IMR-90 (cell line): Measurements from ENCODE around the gene DYTN. TPM values are rescaled to one million over a fixed set of nuclear protein-coding genes. Genes with fewer than 3 reads are reported as not detected.
"Not testable (repeated sequence)": the region's sequence is repeated elsewhere in the genome, so short reads cannot be mapped to it uniquely, and the experiment has no call there.

ENCODE experiments used
- ATAC-seq: fragments of 200-7000 bp; cut with Tn5 transposase; 2 replicates; pipeline ENCODE4 v1.9.1; 2020; ENCODE audit warnings: low read depth, mild to moderate bottlenecking, moderate library complexity
- BruUV-seq: library from RNA; stranded (reverse); fragments of 400-500 nt; replicated peaks from 2 replicates; lab custom pipeline; 2021; lab: Mats Ljungman, UMichigan
- CTCF ChIA-PET: fragments of 300-600 bp; formaldehyde crosslinking; extraction: SDS; loops from one replicate; lab custom pipeline; 2021; ENCODE audit warnings: antibody characterized with exemption; lab: Yijun Ruan, JAX
- POLR2A ChIA-PET: fragments of 300-600 bp; sonication (Branson Sonifier 250); formaldehyde crosslinking; loops from one replicate; lab custom pipeline; 2022; ENCODE audit warnings: antibody characterized with exemption; ENCODE audit not compliant: unreplicated experiment; lab: Charles Lee
- DNase-seq: peaks from one replicate; pipeline ENCODE4 v3.0.0; 2013
- H2AFZ ChIP-seq: replicated peaks from 2 replicates; pipeline ENCODE3; 2013; ENCODE audit warnings: low read length, mild to moderate bottlenecking; ENCODE audit not compliant: poor library complexity
- H2AK5ac ChIP-seq: 2 replicates; pipeline ENCODE4 v1.6.1; 2013; ENCODE audit warnings: low read depth, low read length, inconsistent platforms
- H2AK9ac ChIP-seq: replicated peaks from 2 replicates; pipeline ENCODE3; 2013; ENCODE audit warnings: mild to moderate bottlenecking, low read depth, low read length, moderate library complexity; ENCODE audit not compliant: poor library complexity
- H2BK120ac ChIP-seq: 2 replicates; pipeline ENCODE4 v1.6.1; 2013; ENCODE audit warnings: low read depth, low read length, inconsistent platforms
- H2BK15ac ChIP-seq: 3 replicates; pipeline ENCODE4 v1.6.1; 2013; ENCODE audit warnings: low read depth, low read length, inconsistent platforms
- H2BK20ac ChIP-seq: 2 replicates; pipeline ENCODE4 v1.6.1; 2013; ENCODE audit warnings: low read depth, mild to moderate bottlenecking, inconsistent platforms, low read length, moderate library complexity
- H2BK5ac ChIP-seq: 2 replicates; pipeline ENCODE4 v1.6.1; 2013; ENCODE audit warnings: mild to moderate bottlenecking, low read depth, low read length, inconsistent platforms; ENCODE audit not compliant: poor library complexity, severe bottlenecking
- H3K14ac ChIP-seq: replicated peaks from 2 replicates; pipeline ENCODE4 v1.6.1; 2013; ENCODE audit warnings: low read depth, low read length, inconsistent platforms
- H3K18ac ChIP-seq: 2 replicates; pipeline ENCODE4 v1.6.1; 2013; ENCODE audit warnings: low read depth, low read length, control low read depth
- H3K23ac ChIP-seq: 2 replicates; pipeline ENCODE4 v1.6.1; 2013; ENCODE audit warnings: low read depth, low read length, inconsistent platforms
- H3K27ac ChIP-seq: 2 replicates; pipeline ENCODE4 v1.5.1; 2013; ENCODE audit warnings: mild to moderate bottlenecking, control low read depth, low read length; ENCODE audit not compliant: insufficient read depth
- H3K27me3 ChIP-seq: 2 replicates; pipeline ENCODE4 v1.6.1; 2013; ENCODE audit warnings: low read length; ENCODE audit not compliant: control insufficient read depth, insufficient read depth
- H3K36me3 ChIP-seq: 2 replicates; pipeline ENCODE4 v1.6.1; 2013; ENCODE audit warnings: low read length, mixed read lengths; ENCODE audit not compliant: control insufficient read depth, insufficient read depth
- H3K4ac ChIP-seq: 2 replicates; pipeline ENCODE4 v1.6.1; 2013; ENCODE audit warnings: low read depth, low read length, inconsistent platforms
- H3K4me1 ChIP-seq: 2 replicates; pipeline ENCODE4 v1.6.1; 2013; ENCODE audit warnings: low read length, mixed read lengths; ENCODE audit not compliant: control insufficient read depth, insufficient read depth
- H3K4me2 ChIP-seq: 2 replicates; pipeline ENCODE4 v1.6.1; 2013; ENCODE audit warnings: low read depth, mild to moderate bottlenecking, control low read depth, low read length, moderate library complexity
- H3K4me3 ChIP-seq: 2 replicates; pipeline ENCODE4 v1.5.1; 2013; ENCODE audit warnings: low read depth, mild to moderate bottlenecking, control low read depth, low read length, moderate library complexity; ENCODE audit not compliant: insufficient read depth
- H3K56ac ChIP-seq: 2 replicates; pipeline ENCODE4 v1.6.1; 2013; ENCODE audit warnings: low read length, inconsistent platforms; ENCODE audit not compliant: insufficient read depth; ENCODE audit errors: extremely low read depth
- H3K79me1 ChIP-seq, 2 experiments: 2 replicates each; pipeline ENCODE4 v1.6.1; 2013; ENCODE audit warnings: low read length in 2 of 2, inconsistent platforms in 1 of 2, low read depth in 1 of 2
- H3K9ac ChIP-seq: 2 replicates; pipeline ENCODE4 v1.6.1; 2013; ENCODE audit warnings: low read depth, low read length, control low read depth
- H3K9me1 ChIP-seq: 2 replicates; pipeline ENCODE4 v1.6.1; 2013; ENCODE audit warnings: low read length, inconsistent platforms; ENCODE audit not compliant: insufficient read depth
- H3K9me3 ChIP-seq: 2 replicates; pipeline ENCODE4 v1.6.1; 2013; ENCODE audit warnings: low read length; ENCODE audit not compliant: control insufficient read depth, insufficient read depth
- H4K20me1 ChIP-seq: 2 replicates; pipeline ENCODE4 v1.6.1; 2013; ENCODE audit warnings: low read length, inconsistent platforms; ENCODE audit not compliant: insufficient read depth
- H4K5ac ChIP-seq: 2 replicates; pipeline ENCODE4 v1.6.1; 2013; ENCODE audit warnings: mild to moderate bottlenecking, low read depth, low read length, control low read depth
- H4K8ac ChIP-seq, 2 experiments: 2 replicates each; pipeline ENCODE4 v1.6.1; 2013; ENCODE audit warnings: low read depth in 2 of 2, low read length in 2 of 2, control low read depth in 1 of 2, inconsistent platforms in 1 of 2
- H4K91ac ChIP-seq: 2 replicates; pipeline ENCODE4 v1.6.1; 2013; ENCODE audit warnings: low read depth, low read length, inconsistent platforms; ENCODE audit not compliant: insufficient read depth
- BHLHE40 ChIP-seq: fragments of 150-350 bp; IDR thresholded peaks from 2 replicates; pipeline ENCODE4 v1.6.1; 2016; ENCODE audit warnings: mild to moderate bottlenecking, low read depth, low read length
- CEBPB ChIP-seq: IDR thresholded peaks from 2 replicates; pipeline ENCODE4 v1.6.1; 2012; ENCODE audit warnings: low read depth, low read length, improper control_type of control experiment
- MAZ ChIP-seq: IDR thresholded peaks from 2 replicates; pipeline ENCODE4 v1.6.1; 2012; ENCODE audit warnings: low read depth, mild to moderate bottlenecking, low read length, improper control_type of control experiment, moderate library complexity, borderline replicate concordance
- NFE2L2 ChIP-seq: fragments of 150-350 bp; IDR thresholded peaks from 2 replicates; pipeline ENCODE4 v1.6.1; 2016; ENCODE audit warnings: low read depth, mild to moderate bottlenecking, low read length
- POLR2A ChIP-seq: IDR thresholded peaks from 2 replicates; pipeline ENCODE4 v1.6.1; 2012; ENCODE audit warnings: mild to moderate bottlenecking, low read depth, low read length
- RAD21 ChIP-seq: IDR thresholded peaks from 2 replicates; pipeline ENCODE4 v1.6.1; 2012; ENCODE audit warnings: low read length, improper control_type of control experiment
- RCOR1 ChIP-seq: IDR thresholded peaks from 2 replicates; pipeline ENCODE4 v1.6.1; 2012; ENCODE audit warnings: mild to moderate bottlenecking, low read length, improper control_type of control experiment; ENCODE audit not compliant: insufficient replicate concordance
- RFX5 ChIP-seq: IDR thresholded peaks from 2 replicates; pipeline ENCODE4 v1.8.0; 2012; ENCODE audit warnings: low read depth, mild to moderate bottlenecking, low read length, moderate library complexity
- SMC3 ChIP-seq: fragments of 150-350 bp; IDR thresholded peaks from 2 replicates; pipeline ENCODE4 v1.6.1; 2016; ENCODE audit warnings: low read depth, mild to moderate bottlenecking, antibody characterized with exemption, low read length, moderate library complexity
- WGBS, 2 experiments: methylation state at CpG; one replicate each; pipeline versions ENCODE4 v1.1.5 to v1.1.7; 2013; ENCODE audit warnings: missing lambda C conversion rate in 2 of 2; ENCODE audit not compliant: insufficient read length in 1 of 2; ENCODE audit errors: extremely low coverage in 2 of 2; 5-methylcytosine and 5-hydroxymethylcytosine counted together
- dilution Hi-C: fragments of 300-500 bp; cut with HindIII; formaldehyde crosslinking; loops from one replicate; pipeline ENCODE4 v1.14.3; 2018; ENCODE audit warnings: low sequenced_read_pairs; ENCODE audit not compliant: unreplicated experiment
- in situ Hi-C: fragments of 300-500 bp; cut with MboI; formaldehyde crosslinking; loops from 3 replicates; pipeline ENCODE4 v1.14.3; 2019; ENCODE audit warnings: low sequenced_read_pairs, inconsistent platforms, mixed read lengths
- intact Hi-C: fragments of 100-400 bp; cut with micrococcal nuclease; formaldehyde crosslinking; loops from 2 replicates; pipeline ENCODE4 v1.10.0; 2022
- polyA plus RNA-seq, 3 experiments: library from polyadenylated mRNA; depleted of rRNA; stranded (reverse); fragments of >200 nt; gene quantifications; 2 replicates each; pipeline ENCODE4 v1.2.3, GENCODE V29; 2012; ENCODE audit warnings: low replicate concordance in 1 of 3
- total RNA-seq: library from RNA; depleted of rRNA; stranded (reverse); fragments of >200 nt; gene quantifications from 2 replicates; pipeline ENCODE4 v1.2.3, GENCODE V29; 2012
- TF ChIP-seq, protein P1 (sequence below): fragments of 150-350 bp; IDR thresholded peaks from 2 replicates; pipeline ENCODE4 v1.6.1; 2016; ENCODE audit warnings: low read depth, mild to moderate bottlenecking, low read length, moderate library complexity, borderline replicate concordance

The DYTN gene
- total and polyA plus RNA-seq, 2 of the 4 experiments (the other 2 are of a cell fraction), result not detected

DNA sequence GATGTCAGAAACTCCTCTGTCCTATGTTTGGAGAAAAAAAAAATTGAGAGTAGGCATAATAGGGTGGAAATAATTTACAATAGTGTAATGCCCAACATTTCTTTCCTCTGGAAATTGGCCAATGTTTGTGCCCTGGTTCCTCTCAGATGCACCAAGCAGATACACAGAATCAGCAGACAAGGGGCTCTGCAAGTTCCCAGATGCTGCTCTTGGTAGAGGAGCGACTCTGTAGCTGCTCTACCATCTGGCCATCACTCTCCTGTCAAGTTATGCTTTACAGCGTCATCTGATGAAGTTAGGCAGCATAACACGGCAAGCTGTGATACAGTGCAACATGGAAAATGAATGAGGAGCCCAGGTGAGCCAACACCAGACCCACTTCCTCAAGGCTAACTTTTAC is 1.6 kb downstream of the DYTN start:
- Histone ChIP-seq H3K9ac (no peak overlapping the region), H2AK9ac (no peak overlapping the region), H2AFZ (no peak overlapping the region), H3K23ac (no peak overlapping the region), H3K18ac (no peak overlapping the region), H3K27me3 (no peaks in the 10 kb centered on the region), H3K14ac (no peak overlapping the region), H3K56ac (no peak overlapping the region), H2AK5ac (no peak overlapping the region), H2BK120ac (no peak overlapping the region), H3K9me3 (no peaks in the 10 kb centered on the region), H3K36me3 (no peaks in the 10 kb centered on the region), H3K4me3 (no peak overlapping the region), H2BK15ac (no peak overlapping the region), H4K5ac (no peak overlapping the region), H4K91ac (no peak overlapping the region), H3K9me1 (no peaks in the 10 kb centered on the region), H2BK20ac (no peak overlapping the region), H3K4me1 (no peaks in the 10 kb centered on the region), H3K4ac (no peak overlapping the region), H3K4me2 (no peak overlapping the region), H2BK5ac (no peak overlapping the region), H3K27ac (no peak overlapping the region), H4K20me1 (no peaks in the 10 kb centered on the region), H3K79me1 (no peaks in the 10 kb centered on the region), H4K8ac (no peak overlapping the region)
- ATAC-seq (no peak), DNase-seq (no peak)
- BruUV-seq, result no TSS peak
- POLR2A ChIA-PET, result no interaction called here
- in situ Hi-C loops (no loop called here), intact Hi-C loops (no loop called here), dilution Hi-C loops (no loop called here)
- CTCF ChIA-PET, result no interaction called here
- TF ChIP-seq POLR2A (no peak), RFX5 (no peak), NFE2L2 (no peak), SMC3 (no peak), RCOR1 (no peak), MAZ (no peak), CEBPB (no peak), RAD21 (no peak), BHLHE40 (no peak)
- TF ChIP-seq, protein P1, sequence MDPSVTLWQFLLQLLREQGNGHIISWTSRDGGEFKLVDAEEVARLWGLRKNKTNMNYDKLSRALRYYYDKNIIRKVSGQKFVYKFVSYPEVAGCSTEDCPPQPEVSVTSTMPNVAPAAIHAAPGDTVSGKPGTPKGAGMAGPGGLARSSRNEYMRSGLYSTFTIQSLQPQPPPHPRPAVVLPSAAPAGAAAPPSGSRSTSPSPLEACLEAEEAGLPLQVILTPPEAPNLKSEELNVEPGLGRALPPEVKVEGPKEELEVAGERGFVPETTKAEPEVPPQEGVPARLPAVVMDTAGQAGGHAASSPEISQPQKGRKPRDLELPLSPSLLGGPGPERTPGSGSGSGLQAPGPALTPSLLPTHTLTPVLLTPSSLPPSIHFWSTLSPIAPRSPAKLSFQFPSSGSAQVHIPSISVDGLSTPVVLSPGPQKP, result no peak
- WGBS, 2 experiments, result no CpG with 5 or more reads among the region's 3 CpGs

GRCh38 chr2:206715183-206715582 is 3.0 kb downstream of the DYTN start:
- H3K56ac ChIP-seq, H4K5ac ChIP-seq, H3K36me3 ChIP-seq, H3K18ac ChIP-seq, H2BK20ac ChIP-seq, H3K14ac ChIP-seq, CTCF ChIA-PET, H2AK5ac ChIP-seq, H2BK5ac ChIP-seq, ATAC-seq, H4K20me1 ChIP-seq, H3K27me3 ChIP-seq, H3K4me2 ChIP-seq, H3K4me1 ChIP-seq, H2BK120ac ChIP-seq, H3K9ac ChIP-seq, DNase-seq, H2AK9ac ChIP-seq, intact Hi-C loops, H3K9me3 ChIP-seq, H2BK15ac ChIP-seq, H3K27ac ChIP-seq, H2AFZ ChIP-seq, H3K4me3 ChIP-seq, H3K9me1 ChIP-seq, H3K79me1 ChIP-seq, BruUV-seq, H4K8ac ChIP-seq, in situ Hi-C loops, H3K4ac ChIP-seq, H4K91ac ChIP-seq, H3K23ac ChIP-seq, dilution Hi-C loops: not testable (repeated sequence)
- no CpG with 5 or more reads among the region's 4 CpGs for WGBS, 2 experiments
- POLR2A ChIA-PET, result interaction anchor here (0.7 kb wide), 1 partner anchor 1011 kb away, joined by 9 read pairs; no protein-coding TSS in a partner anchor
